A673 (cell line): Measurements from ENCODE around the gene HIRIP3.

Experiments used
- CTCF ChIP-seq: fragments of 300-800, 200-600 bp; sonication (generic); conservative IDR thresholded peaks from 2 replicates; pipeline ENCODE4 v1.5.1; 2017; ENCODE audit warnings: low read depth, mild to moderate bottlenecking, antibody characterized with exemption, low read length, moderate library complexity, mixed read lengths
- EZH2 ChIP-seq: fragments of 200-600 bp; sonication (generic); IDR thresholded peaks from 2 replicates; pipeline ENCODE4 v1.6.1; 2017; ENCODE audit warnings: borderline replicate concordance, low read depth, mild to moderate bottlenecking, mixed read lengths, antibody characterized with exemption, low read length; ENCODE audit not compliant: poor library complexity, severe bottlenecking

- TF ChIP-seq CTCF (no peak), EZH2 (no peak)
These were observed 29.7 kb upstream of the HIRIP3 start for GRCh38 chr16:30025156-30025555.
